ENCODE measurements around the gene ATG16L2.
"Not testable (repeated sequence)": the region's sequence is repeated elsewhere in the genome, so short reads cannot be mapped to it uniquely, and the experiment has no call there.

Gene ATG16L2

GRCh38 chr11:72789493-72790131 lies 24.6 kb upstream of the ATG16L2 start:
- no peaks in the 10 kb centered on the region for H3K9me3 ChIP-seq (ENCODE audit: control insufficient read depth, low read length)
- no peak overlapping the region for H3K4ac ChIP-seq (ENCODE audit: low read depth in 1 of 2, low read length in 2 of 2)
- H3K4me1 ChIP-seq (ENCODE audit: control insufficient read depth, insufficient read depth, low read depth, low read length): peaks cover 22% of the 10 kb centered on the region
- peak; percentile 31 for DNase-seq
- no peak overlapping the region for H2AFZ ChIP-seq (ENCODE audit: low read depth, low read length)
- H3K4me3 ChIP-seq (ENCODE audit: insufficient read depth in 1 of 2, low read depth in 1 of 2, low read length in 2 of 2): peak overlapping the region in 1 of 2 experiments; percentile 4
- peaks cover 0 to 3% of the 10 kb centered on the region in 2 experiments for H3K27me3 ChIP-seq (ENCODE audit: control insufficient read depth in 1 of 2, insufficient read depth in 1 of 2, low read length in 2 of 2)
- H2BK15ac ChIP-seq (ENCODE audit: low read depth, poor library complexity, severe bottlenecking): no peak overlapping the region
- H2BK12ac ChIP-seq (ENCODE audit: low read length in 2 of 2): no peak overlapping the region
- H2BK120ac ChIP-seq (ENCODE audit: low read depth, low read length): no peak overlapping the region
- no peak overlapping the region for H3K4me2 ChIP-seq (ENCODE audit: low read length, poor library complexity, severe bottlenecking)
- H2BK5ac ChIP-seq (ENCODE audit: low read depth, low read length, poor library complexity, severe bottlenecking): no peak overlapping the region
- no peak overlapping the region for H4K8ac ChIP-seq (ENCODE audit: low read length)
- peak overlapping the region in 1 of 2 experiments; percentile 18 for H3K18ac ChIP-seq (ENCODE audit: low read depth in 1 of 2, low read length in 2 of 2)
- H3K14ac ChIP-seq (ENCODE audit: low read length in 2 of 2): no peak overlapping the region
- no peak overlapping the region for H3K9ac ChIP-seq (ENCODE audit: low read length)
- peak overlapping the region; percentile 24 for H2AK5ac ChIP-seq (ENCODE audit: low read length, severe bottlenecking)
- 61% methylated on average over 8 of the region's 10 CpGs for WGBS
- H4K91ac ChIP-seq (ENCODE audit: low read length): peak overlapping the region; percentile 57
- peaks cover 0 to 1% of the 10 kb centered on the region in 2 experiments for H3K36me3 ChIP-seq (ENCODE audit: control insufficient read depth in 1 of 2, insufficient read depth in 2 of 2, low read depth in 1 of 2, low read length in 2 of 2)
- no peak overlapping the region for H3K23ac ChIP-seq (ENCODE audit: low read length in 2 of 2)
- H3K79me1 ChIP-seq (replicated peaks; ENCODE audit: low read length, poor library complexity, severe bottlenecking): no peaks in the 10 kb centered on the region
- H3K27ac ChIP-seq (ENCODE audit: low read length, poor library complexity, severe bottlenecking): peak overlapping the region; percentile 41

- not testable (repeated sequence) for H3K23ac ChIP-seq (ENCODE audit: low read length in 2 of 2); H4K8ac ChIP-seq (ENCODE audit: low read length); H3K79me1 ChIP-seq (replicated peaks; ENCODE audit: low read length, poor library complexity, severe bottlenecking); H3K9me3 ChIP-seq (ENCODE audit: control insufficient read depth, low read length); H2BK5ac ChIP-seq (ENCODE audit: low read depth, low read length, poor library complexity, severe bottlenecking); H3K9ac ChIP-seq (ENCODE audit: low read length); H2AFZ ChIP-seq (ENCODE audit: low read depth, low read length); H3K18ac ChIP-seq (ENCODE audit: low read depth in 1 of 2, low read length in 2 of 2); H3K14ac ChIP-seq (ENCODE audit: low read length in 2 of 2); H2AK5ac ChIP-seq (ENCODE audit: low read length, severe bottlenecking); H3K36me3 ChIP-seq (ENCODE audit: control insufficient read depth in 1 of 2, insufficient read depth in 2 of 2, low read depth in 1 of 2, low read length in 2 of 2); H3K27me3 ChIP-seq (ENCODE audit: control insufficient read depth in 1 of 2, insufficient read depth in 1 of 2, low read length in 2 of 2); H2BK15ac ChIP-seq (ENCODE audit: low read depth, poor library complexity, severe bottlenecking); H3K4me2 ChIP-seq (ENCODE audit: low read length, poor library complexity, severe bottlenecking); H4K91ac ChIP-seq (ENCODE audit: low read length); DNase-seq; H2BK12ac ChIP-seq (ENCODE audit: low read length in 2 of 2); H3K4me3 ChIP-seq (ENCODE audit: insufficient read depth in 1 of 2, low read depth in 1 of 2, low read length in 2 of 2); H3K27ac ChIP-seq (ENCODE audit: low read length, poor library complexity, severe bottlenecking); H2BK120ac ChIP-seq (ENCODE audit: low read depth, low read length); H3K4ac ChIP-seq (ENCODE audit: low read depth in 1 of 2, low read length in 2 of 2)
- peaks cover 22% of the 10 kb centered on the region for H3K4me1 ChIP-seq (ENCODE audit: control insufficient read depth, insufficient read depth, low read depth, low read length)
- 86% methylated on average over 6 of the region's 7 CpGs for WGBS
Observed at GRCh38 chr11:72791228-72791627, 23.0 kb upstream of the ATG16L2 start.

- Histone ChIP-seq H2BK12ac (ENCODE audit: low read length in 2 of 2) (peak overlapping the region; percentile 29 to 49), H3K79me1 (replicated peaks; ENCODE audit: low read length, poor library complexity, severe bottlenecking) (no peaks in the 10 kb centered on the region), H4K8ac (ENCODE audit: low read length) (no peak overlapping the region), H2BK120ac (ENCODE audit: low read depth, low read length) (no peak overlapping the region), H3K4me1 (ENCODE audit: control insufficient read depth, insufficient read depth, low read depth, low read length) (peaks cover 22% of the 10 kb centered on the region), H3K27me3 (ENCODE audit: control insufficient read depth in 1 of 2, insufficient read depth in 1 of 2, low read length in 2 of 2) (no peaks in the 10 kb centered on the region), H2BK5ac (ENCODE audit: low read depth, low read length, poor library complexity, severe bottlenecking) (no peak overlapping the region), H3K9me3 (ENCODE audit: control insufficient read depth, low read length) (no peaks in the 10 kb centered on the region), H3K4me3 (ENCODE audit: insufficient read depth in 1 of 2, low read depth in 1 of 2, low read length in 2 of 2) (peak overlapping the region in 1 of 2 experiments; percentile 87), H2AK5ac (ENCODE audit: low read length, severe bottlenecking) (peak overlapping the region; percentile 76), H2BK15ac (ENCODE audit: low read depth, poor library complexity, severe bottlenecking) (no peak overlapping the region), H3K36me3 (ENCODE audit: control insufficient read depth in 1 of 2, insufficient read depth in 2 of 2, low read depth in 1 of 2, low read length in 2 of 2) (no peaks in the 10 kb centered on the region), H4K91ac (ENCODE audit: low read length) (peak overlapping the region; percentile 4), H3K4ac (ENCODE audit: low read depth in 1 of 2, low read length in 2 of 2) (no peak overlapping the region), H3K14ac (ENCODE audit: low read length in 2 of 2) (no peak overlapping the region), H3K4me2 (ENCODE audit: low read length, poor library complexity, severe bottlenecking) (no peak overlapping the region), H3K23ac (ENCODE audit: low read length in 2 of 2) (no peak overlapping the region), H3K27ac (ENCODE audit: low read length, poor library complexity, severe bottlenecking) (no peak overlapping the region), H3K9ac (ENCODE audit: low read length) (peak overlapping the region; percentile 86), H3K18ac (ENCODE audit: low read depth in 1 of 2, low read length in 2 of 2) (peak overlapping the region in 1 of 2 experiments; percentile 46), H2AFZ (ENCODE audit: low read depth, low read length) (no peak overlapping the region)
- WGBS: 96% methylated on average over 3 of the region's 3 CpGs
- no peak for DNase-seq
Observed at GRCh38 chr11:72792437-72793021, 21.7 kb upstream of the ATG16L2 start.

GRCh38 chr11:72793076-72793424 lies 21.2 kb upstream of the ATG16L2 start:
- Histone ChIP-seq H4K91ac (ENCODE audit: low read length) (no peak overlapping the region), H3K36me3 (ENCODE audit: control insufficient read depth in 1 of 2, insufficient read depth in 2 of 2, low read depth in 1 of 2, low read length in 2 of 2) (no peaks in the 10 kb centered on the region), H3K14ac (ENCODE audit: low read length in 2 of 2) (no peak overlapping the region), H2AK5ac (ENCODE audit: low read length, severe bottlenecking) (peak overlapping the region; percentile 76), H2AFZ (ENCODE audit: low read depth, low read length) (peak overlapping the region; percentile 29), H2BK120ac (ENCODE audit: low read depth, low read length) (no peak overlapping the region), H3K18ac (ENCODE audit: low read depth in 1 of 2, low read length in 2 of 2) (peak overlapping the region; percentile 46), H3K4ac (ENCODE audit: low read depth in 1 of 2, low read length in 2 of 2) (peak overlapping the region in 1 of 2 experiments; percentile 32), H4K8ac (ENCODE audit: low read length) (peak overlapping the region; percentile 83), H3K4me2 (ENCODE audit: low read length, poor library complexity, severe bottlenecking) (no peak overlapping the region), H3K9me3 (ENCODE audit: control insufficient read depth, low read length) (no peaks in the 10 kb centered on the region), H3K79me1 (replicated peaks; ENCODE audit: low read length, poor library complexity, severe bottlenecking) (no peaks in the 10 kb centered on the region), H2BK12ac (ENCODE audit: low read length in 2 of 2) (peak overlapping the region; percentile 29 to 49), H3K9ac (ENCODE audit: low read length) (peak overlapping the region; percentile 86), H3K27me3 (ENCODE audit: control insufficient read depth in 1 of 2, insufficient read depth in 1 of 2, low read length in 2 of 2) (no peaks in the 10 kb centered on the region), H3K4me1 (ENCODE audit: control insufficient read depth, insufficient read depth, low read depth, low read length) (peaks cover 22% of the 10 kb centered on the region), H2BK15ac (ENCODE audit: low read depth, poor library complexity, severe bottlenecking) (no peak overlapping the region), H3K4me3 (ENCODE audit: insufficient read depth in 1 of 2, low read depth in 1 of 2, low read length in 2 of 2) (peak overlapping the region in 1 of 2 experiments; percentile 87), H3K23ac (ENCODE audit: low read length in 2 of 2) (no peak overlapping the region), H2BK5ac (ENCODE audit: low read depth, low read length, poor library complexity, severe bottlenecking) (no peak overlapping the region), H3K27ac (ENCODE audit: low read length, poor library complexity, severe bottlenecking) (no peak overlapping the region)
- DNase-seq: no peak
- WGBS: 97% methylated on average over 2 of the region's 2 CpGs

Measured in mesenchymal stem cell (in vitro differentiated cells and primary cell).